GM12891 (cell line): ENCODE results near the gene MAX.

Experiments
- PAX5 ChIP-seq: IDR thresholded peaks from 2 replicates; pipeline ENCODE4 v1.6.1; 2011; ENCODE audit warnings: low read length, moderate library complexity, mild to moderate bottlenecking; ENCODE audit not compliant: insufficient read depth, severe bottlenecking
- POLR2A ChIP-seq: IDR thresholded peaks from 2 replicates; pipeline ENCODE4 v1.6.1; 2011; ENCODE audit warnings: low read depth, low read length, control low read depth
- POLR2AphosphoS5 ChIP-seq: IDR thresholded peaks from 2 replicates; pipeline ENCODE4 v1.6.1; 2011; ENCODE audit warnings: low read depth, low read length, control low read depth
- SPI1 ChIP-seq: IDR thresholded peaks from 2 replicates; pipeline ENCODE4 v1.6.1; 2011; ENCODE audit warnings: low read depth, low read length, control low read depth
- TAF1 ChIP-seq: IDR thresholded peaks from 2 replicates; pipeline ENCODE4 v1.6.1; 2011; ENCODE audit warnings: low read depth, low read length, control low read depth

- TF ChIP-seq TAF1 (no peak), POLR2A (no peak), POLR2AphosphoS5 (no peak), PAX5 (no peak), SPI1 (no peak)
These were observed 49.5 kb downstream of the MAX start for GRCh38 chr14:65052832-65053231.
